Right ventricle myocardium inferior (tissue), 1 donor: Measurements from ENCODE around the gene EPSTI1. TPM values are rescaled to one million over a fixed set of nuclear protein-coding genes. Genes with fewer than 3 reads are reported as not detected.

Experiments used
- ATAC-seq: fragments of 200-7000 bp; cut with Tn5 transposase; one replicate; pipeline ENCODE4 v1.9.1; 2020; ENCODE audit warnings: mild to moderate bottlenecking, moderate library complexity
- DNase-seq: peaks from one replicate; pipeline ENCODE4 v3.0.0; 2021; ENCODE audit errors: missing footprints
- intact Hi-C: fragments of 100-400 bp; cut with DNase I; formaldehyde crosslinking; loops from one replicate; pipeline ENCODE4 v1.11.0; 2022
- total RNA-seq: library from RNA; stranded (reverse); fragmentation: NEBNext Ultra II Directional; extraction: Animal tissue kit (Norgen Biotek cat#: 25700); gene quantifications from one replicate; pipeline ENCODE4 v1.2.1, GENCODE V29; 2021
- donor health status: DM: no; HTN: yes; CAD: no; lungs with severe emphysema.

Gene EPSTI1
- total RNA-seq, 1 donor from 2014 or later: 3.8 TPM

DNA sequence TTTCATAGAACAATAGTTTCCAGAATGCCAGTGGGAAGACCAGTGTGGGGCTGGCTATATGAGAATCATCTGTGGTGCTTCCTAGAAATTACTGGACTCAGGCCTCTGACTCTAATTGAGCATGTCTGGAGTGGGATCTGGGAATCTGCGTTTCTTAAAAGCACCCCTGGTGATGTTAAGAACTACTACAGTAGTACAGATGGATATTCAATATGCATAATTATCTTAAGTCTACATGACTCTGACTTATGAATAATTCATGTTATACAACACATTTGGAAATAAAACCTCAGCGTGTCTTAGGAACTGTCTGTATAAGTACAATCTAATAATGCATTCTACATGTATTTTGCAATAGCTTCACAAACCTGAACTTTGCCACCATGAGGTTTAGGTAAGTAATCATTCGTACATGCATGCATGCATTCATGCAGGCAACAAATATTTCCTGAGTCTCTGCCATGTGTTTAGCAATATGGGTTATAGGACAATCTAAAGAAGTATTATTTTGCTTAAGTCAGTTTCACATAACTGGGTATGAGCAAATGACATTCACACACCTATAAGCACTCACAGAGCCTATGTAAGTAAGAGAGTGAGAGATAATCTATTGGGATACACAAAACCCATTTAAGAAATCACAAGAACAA, 62.0 kb downstream of the EPSTI1 start:
- intact Hi-C loops: no loop called here
- DNase-seq (no peak), ATAC-seq (no peak)

DNA sequence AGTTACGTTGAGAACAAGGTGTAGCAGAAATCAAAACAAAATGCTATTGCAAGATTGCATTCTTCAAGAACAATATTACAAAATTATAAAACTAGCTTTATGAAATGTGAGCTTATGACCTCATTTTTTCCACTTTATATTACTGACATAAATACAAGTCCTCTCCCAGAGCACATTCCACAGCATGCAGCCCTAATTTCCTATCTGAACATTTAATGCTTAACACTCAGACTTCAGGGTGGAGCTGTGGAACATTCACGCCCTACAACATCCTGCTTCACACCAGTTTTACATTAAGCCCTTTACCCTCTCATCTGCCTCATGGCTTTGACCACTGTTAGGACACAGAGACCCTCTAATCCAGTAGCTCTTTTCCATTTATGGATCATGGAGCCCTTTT, 65.5 kb downstream of the EPSTI1 start:
- no peak for DNase-seq
- ATAC-seq: no peak
- intact Hi-C loops: no loop called here

DNA sequence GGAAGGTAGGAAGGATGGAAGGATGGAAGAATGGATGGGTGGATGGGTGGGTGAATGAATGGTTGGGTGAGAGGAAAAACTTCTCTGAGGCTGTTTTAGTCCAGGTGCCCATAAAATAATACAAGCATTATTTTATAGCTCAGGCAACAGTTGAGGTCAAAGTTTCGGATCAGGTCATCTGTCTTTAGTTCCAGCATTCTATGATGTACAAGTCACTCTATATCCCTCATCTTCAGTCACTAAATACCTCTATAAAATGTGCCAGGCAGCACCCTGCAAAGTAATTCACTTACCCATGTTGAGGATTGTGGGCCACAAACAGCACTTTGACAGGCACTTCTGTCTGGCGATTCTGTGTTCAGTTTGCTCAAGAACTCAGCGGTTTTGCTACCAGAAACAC, 66.0 kb downstream of the EPSTI1 start:
- DNase-seq (no peak), ATAC-seq (no peak)
- intact Hi-C loops: no loop called here

DNA sequence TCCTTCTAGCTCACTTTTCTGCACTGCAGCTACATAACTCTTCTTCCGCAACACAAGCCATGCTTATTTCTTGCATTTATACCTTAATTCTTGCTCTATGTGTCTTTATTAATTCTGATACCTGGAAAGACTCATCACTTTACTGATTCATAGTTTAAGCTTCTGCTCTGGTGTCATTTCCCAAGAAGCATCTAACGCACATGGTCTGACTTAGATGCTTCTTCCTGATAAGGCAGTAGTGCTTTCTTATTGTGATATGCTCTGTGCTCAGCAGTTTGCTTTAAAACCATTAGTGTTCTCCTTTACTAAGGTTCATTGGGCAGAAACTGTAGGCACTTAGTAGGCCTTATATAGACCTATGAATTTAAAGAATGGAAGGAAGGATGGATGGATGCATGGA, 66.4 kb downstream of the EPSTI1 start:
- intact Hi-C loops: no loop called here
- ATAC-seq (no peak), DNase-seq (no peak)

DNA sequence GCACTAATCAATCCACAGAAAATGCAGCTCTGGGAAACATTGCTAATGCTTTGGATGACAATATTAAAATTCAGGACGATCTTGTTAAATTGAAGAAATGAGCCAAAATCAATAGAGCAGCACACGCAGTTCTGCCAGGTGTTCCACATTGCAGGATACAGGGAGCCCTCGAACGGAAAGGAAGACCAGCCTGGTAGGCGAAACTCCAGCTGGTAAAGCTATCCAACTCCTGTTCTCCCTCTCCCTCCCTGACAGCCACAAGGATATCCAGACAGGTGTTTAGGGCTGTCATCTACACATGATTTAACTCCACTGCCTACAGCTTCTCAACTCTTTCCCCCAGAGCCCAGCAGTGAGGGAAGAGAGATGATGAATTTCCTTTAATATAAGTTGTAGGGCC, 67.7 kb downstream of the EPSTI1 start:
- DNase-seq: no peak
- intact Hi-C loops: no loop called here
- no peak for ATAC-seq

DNA sequence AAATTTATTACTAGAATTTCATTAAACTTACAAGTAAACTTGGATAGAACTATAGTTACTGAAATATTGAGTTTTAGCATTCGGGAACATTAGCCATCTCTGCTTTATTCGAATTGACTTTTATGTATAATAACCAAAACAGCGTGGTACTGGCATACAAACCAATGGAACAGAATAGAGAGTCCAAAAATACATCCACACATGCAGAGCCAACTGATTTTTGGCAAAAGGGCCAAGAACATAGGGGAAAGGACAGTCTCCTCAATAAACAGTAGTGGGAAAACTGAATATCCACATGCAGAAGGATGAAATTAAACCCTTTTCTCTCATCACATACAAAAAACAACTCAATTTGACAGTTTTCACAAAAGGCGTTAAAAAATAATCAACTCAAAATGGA, 84.3 kb downstream of the EPSTI1 start:
- no peak for DNase-seq
- intact Hi-C loops: no loop called here
- no peak for ATAC-seq

DNA sequence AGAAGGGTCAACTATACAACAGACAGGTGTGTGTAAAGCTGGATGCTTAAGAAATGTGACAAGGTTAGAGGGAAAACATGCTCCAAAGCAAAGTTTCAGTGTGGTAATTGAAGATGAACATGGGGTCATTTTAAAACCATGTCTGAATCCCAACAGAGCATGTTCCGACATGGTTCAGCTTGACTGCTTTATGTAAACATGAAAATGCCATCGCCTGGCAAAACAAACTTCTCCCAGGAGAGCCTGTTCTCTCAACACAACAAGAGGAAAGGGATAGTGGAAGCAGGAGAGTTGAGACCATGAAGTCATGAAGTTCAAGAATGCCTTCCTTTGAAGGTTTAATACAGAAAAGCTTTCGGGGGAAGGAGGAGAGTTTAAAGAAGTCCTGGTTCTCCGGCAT, 85.8 kb downstream of the EPSTI1 start:
- ATAC-seq: no peak
- intact Hi-C loops: no loop called here

DNA sequence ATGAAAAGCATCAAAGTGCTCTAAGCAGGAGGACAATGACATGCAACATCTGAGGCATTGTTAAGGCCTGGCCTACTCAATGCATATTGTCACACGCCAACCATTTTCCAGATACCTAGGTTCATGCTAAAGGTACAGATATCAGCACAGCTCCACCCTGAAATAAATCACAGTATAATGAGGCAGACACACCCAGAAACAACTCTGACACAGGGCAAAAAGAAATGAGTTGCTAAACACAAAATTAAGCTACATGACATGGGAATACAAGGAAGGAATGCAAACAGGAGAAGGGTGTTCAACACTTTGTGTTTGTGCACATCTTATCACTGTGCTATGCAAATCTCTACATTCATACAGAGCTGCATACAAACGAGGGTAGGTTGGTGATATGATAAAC, 86.5 kb downstream of the EPSTI1 start:
- no peak for ATAC-seq
- intact Hi-C loops: no loop called here
- DNase-seq: no peak

More for the DNA sequence above, 85.8 kb downstream of the EPSTI1 start:
- DNase-seq: no peak

DNA sequence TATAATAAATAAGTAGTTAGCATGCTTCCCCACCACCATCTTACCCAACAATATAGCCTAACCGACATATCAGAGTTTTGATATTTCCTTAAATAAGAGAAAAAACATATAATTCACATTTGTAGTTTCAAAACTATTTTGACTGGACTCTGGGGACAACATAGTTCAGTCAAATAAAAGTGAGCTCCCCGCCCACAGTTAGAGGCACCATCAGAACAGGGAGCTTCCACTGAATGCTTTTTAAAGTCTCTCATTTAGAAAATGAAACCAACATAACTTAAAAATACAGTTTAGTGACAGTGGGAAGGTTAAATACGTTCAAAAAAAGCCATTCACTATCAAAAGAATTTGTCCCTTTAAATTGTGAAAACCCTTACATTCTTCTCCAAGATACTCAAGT, 92.8 kb downstream of the EPSTI1 start:
- DNase-seq: no peak
- intact Hi-C loops: no loop called here
- ATAC-seq: no peak

DNA sequence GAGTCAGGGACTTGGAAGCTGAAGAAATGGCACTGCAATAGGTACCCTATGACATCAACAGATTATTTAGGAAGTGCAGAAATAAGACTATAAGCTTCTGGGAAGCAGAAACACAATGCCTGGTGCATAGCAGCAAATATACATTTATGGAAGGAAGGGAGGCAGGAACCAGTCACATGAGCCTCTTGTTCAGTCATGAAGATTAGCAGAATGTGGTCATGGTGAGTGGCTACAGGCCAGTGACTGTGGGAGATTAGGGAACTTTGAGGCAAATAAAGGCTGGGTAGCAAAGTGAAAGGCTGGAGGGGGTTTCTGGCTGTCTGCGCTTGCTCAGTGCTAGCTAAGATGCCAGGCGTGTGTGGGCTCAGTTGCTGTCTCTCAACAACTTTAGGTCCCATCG, 96.3 kb downstream of the EPSTI1 start:
- ATAC-seq (no peak), DNase-seq (no peak)
- intact Hi-C loops: no loop called here

DNA sequence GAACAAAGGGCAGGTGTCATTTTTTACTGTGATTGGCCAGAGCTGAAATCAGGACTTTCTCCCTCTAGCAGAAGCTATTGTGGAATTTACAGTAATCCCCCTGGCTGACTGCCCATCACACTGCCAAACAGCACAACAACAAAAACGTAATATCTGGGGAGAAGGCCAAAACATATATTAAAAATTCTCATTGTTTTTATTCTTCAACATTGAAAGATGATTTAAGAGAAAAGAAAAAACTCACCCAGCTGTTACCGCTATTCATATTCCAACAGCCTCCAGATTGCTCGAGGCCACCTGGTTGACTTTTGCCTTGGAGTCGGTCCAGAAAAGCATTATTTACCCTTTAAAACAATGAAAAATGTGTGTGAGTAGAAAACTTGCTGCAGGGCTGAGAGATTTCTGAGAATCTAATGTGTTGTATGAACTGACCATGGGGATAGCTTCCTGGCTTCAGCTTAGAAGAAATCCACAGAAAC, 97.2 kb downstream of the EPSTI1 start:
- DNase-seq: no peak
- ATAC-seq: no peak
- intact Hi-C loops: no loop called here

DNA sequence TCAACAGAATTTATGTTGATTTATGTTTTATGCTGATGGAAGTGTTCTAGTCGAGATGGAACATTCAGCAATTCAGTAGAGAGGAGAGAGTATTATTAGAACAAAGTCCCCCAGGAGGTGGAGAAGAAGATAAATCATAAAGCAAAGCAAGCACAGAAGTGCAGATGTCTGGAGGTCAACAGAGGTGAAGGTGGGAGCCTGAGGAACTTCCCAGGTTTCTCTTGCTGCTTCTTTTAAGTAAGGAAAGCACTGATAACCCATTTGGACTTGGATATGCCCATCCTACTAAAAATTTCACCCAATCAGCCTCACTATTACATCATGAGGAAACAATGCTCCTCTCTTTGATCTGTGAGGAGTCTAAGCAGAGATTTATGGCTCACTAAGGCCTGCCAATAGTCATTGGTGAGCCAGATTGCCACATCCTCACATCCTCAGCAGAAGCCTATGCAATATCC, 98.8 kb downstream of the EPSTI1 start:
- DNase-seq (no peak), ATAC-seq (no peak)
- intact Hi-C loops: no loop called here

DNA sequence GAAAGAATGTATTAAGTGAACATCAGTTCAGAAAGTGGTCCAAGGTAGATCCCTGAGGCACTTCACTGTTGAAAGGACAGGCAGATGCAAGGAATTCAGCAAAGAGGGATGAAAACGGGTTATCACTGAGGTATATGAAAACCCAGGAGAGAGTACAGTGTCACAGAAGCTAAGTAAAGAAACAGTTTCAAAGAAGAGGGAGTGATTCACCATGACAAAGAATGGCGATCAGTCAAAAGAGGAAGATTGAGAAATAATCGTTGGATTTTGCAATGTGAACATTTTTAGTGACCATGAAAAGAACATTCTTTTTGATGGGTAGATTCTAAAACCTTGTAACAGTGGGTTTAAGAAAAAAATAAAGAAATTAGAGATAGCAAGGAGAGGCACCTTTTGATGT, 99.3 kb downstream of the EPSTI1 start:
- ATAC-seq (no peak), DNase-seq (no peak)
- intact Hi-C loops: no loop called here

DNA sequence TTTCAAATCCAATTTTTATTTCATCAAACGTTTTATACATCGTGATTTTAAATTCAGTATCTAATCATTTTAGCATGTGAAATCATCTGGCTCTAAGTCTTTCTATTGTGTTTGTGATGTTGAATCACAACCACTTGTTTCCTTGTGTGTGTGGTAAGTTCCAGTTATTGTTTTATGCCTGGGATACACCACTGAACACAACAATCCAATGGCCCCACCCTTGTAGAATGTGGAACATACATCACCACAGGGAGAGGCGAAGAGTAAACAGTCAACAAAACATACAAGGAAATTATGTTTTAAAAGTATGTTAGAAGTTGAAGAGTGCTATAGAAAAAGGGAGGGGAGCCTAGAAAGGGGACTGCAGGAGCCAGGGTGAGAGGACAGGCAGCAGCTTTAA, 100.5 kb downstream of the EPSTI1 start:
- intact Hi-C loops: no loop called here
- no peak for DNase-seq
- no peak for ATAC-seq

DNA sequence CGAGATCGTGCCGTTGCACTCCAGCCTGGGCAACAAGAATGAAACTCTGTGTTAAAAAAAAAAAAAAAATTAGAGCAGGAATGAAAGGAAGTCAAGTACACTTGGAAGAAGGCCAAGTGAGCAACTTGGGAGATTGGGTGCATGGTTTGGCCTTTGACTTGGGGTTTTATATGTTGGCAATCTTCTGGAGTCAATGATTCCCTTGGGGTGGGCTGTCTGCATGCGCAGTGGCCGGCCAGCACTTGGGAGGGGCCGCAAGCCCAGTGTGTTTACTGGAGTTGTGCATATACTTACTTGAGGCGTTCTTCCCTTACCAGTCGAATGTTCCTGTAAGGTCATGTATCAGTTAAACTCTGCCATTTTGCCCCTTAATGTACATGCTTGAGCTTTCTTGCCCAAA, 106.7 kb downstream of the EPSTI1 start:
- intact Hi-C loops: no loop called here
- DNase-seq (no peak), ATAC-seq (no peak)

DNA sequence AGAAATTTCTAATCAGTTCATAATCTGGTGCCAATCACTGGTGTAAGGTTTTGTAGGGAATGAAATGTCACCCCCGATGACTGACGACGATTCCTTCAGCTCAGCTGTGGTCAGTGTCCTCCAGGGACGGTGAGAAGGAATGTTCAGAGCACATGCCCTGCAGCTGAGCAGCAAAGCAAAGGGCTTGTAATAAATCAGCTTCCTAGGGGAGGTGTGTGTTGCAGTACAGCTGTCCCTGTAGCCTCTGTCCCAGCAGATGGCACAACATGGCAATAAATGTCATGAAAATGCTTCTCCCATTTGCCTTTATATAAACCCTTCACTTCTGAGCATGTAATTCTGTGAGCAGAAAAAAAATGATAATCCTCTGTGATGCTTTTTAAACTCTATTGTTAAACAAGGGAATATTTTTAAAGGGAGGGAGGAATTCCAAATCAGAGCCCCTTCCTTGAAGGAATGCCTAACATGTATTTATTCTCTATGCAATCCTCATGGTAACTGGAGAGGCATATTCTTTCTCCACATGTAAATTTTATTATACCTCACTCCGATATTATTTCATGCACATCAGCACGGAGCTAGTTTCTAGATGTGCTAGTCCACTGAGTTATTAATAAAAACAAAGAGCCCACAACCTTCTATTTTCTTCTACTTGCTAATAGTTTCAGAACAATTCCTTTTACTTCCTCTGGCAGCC, 108.1 kb downstream of the EPSTI1 start:
- intact Hi-C loops: loop anchor here (5.0 kb wide), 1 partner anchor 248 kb away; no protein-coding TSS in a partner anchor
- ATAC-seq (peak; percentile 50), DNase-seq (no peak)

DNA sequence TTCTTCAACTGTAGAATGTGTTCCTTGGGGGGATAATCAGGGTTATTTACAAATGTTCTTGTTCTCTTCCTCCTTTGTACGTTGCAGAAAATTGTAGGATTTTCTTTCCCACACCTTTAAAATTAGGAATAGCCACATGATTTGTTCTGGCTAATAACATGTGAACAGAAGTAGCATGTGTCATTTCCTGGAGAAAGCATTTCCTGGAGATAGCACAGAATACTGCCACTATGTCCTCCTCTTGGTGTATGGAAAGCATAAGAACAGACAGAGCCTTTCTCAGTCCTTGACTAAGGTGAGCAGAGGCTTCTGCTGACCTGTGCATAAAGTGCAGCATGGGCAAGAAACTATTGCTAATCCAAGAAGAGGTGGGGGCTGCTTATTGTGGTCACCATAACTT, 108.9 kb downstream of the EPSTI1 start:
- intact Hi-C loops: loop anchor here (5.0 kb wide), 1 partner anchor 249 kb away; no protein-coding TSS in a partner anchor
- ATAC-seq: no peak
- DNase-seq: no peak

DNA sequence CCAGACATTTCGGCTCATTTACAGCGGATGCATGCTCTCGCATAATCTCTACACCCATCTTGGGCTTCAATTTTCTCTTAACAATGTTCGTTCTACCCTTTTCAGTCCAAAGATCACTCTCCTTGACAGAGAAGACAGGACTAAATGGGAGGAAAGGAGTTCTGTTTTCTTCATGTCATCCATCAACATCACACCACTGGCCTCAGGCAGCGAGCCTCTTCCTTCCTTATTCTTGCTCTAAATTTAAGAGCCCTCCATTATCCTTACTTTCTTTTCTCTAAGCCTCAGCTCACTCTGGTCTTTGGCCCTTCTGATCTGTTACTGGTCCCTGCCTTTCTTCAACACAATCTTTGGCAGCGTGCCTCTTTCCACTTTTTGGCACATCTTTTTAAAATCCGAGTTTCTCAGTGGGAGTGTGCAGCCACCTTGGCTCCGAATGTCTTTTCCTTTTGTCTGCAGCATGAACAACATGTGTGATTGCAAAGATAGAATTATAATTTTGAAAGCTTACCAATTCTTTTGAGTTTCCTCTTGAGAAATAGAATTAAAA, 111.9 kb downstream of the EPSTI1 start:
- ATAC-seq (no peak), DNase-seq (no peak)
- intact Hi-C loops: loop anchor here (5.0 kb wide), 1 partner anchor 252 kb away; no protein-coding TSS in a partner anchor

DNA sequence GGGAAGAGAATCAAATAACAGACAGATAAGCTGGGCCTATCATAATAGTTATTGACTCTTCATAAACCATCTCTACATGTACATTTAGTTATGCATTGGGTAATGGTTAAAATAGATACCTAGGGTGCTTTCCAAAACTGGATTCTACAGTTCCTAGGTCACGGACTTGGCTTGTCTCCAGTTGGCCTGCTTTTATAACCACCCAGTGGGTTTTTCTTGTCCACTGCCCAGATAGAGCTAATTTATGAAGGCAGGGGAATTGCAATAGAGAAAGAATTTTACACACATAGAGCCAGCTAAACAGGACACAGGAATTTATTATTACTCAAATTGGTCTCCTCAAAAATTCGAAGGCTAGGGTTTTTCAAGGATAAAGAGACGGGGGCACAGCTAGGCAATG, 113.3 kb downstream of the EPSTI1 start:
- ATAC-seq (no peak), DNase-seq (no peak)
- intact Hi-C loops: no loop called here

DNA sequence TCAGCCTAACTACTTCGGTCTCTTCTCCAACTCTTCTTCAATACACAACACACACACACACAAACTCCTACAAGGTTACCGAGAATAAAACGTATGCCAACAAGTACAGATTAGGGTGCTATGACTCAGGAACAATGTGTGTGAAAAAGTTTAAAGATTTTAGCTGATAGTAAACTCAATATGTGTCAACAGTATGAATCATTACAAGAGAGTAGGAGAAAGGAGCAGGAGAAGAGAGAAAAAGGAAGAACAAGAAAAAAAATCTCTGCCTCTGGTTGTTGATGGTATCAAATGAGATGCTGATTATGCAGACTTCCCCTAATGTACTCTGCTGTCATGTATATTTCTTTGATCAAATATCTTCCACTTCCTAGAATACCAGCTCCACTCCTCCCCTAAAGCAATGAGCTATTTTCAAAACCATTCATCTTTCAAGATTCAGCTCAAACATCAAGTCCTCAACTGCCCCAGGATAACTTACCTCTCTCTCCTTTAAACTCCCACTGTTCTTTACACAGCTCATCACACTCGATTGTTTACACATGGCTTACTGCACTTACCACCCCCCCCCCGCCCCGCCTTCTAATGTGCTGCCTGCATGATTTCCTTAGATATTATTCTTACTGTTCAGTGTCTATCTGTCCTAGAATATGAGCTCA, 115.0 kb downstream of the EPSTI1 start:
- DNase-seq (no peak), ATAC-seq (no peak)
- intact Hi-C loops: no loop called here
